ENCODE measurements around the gene ACP7. TPM values are rescaled to one million over a fixed set of nuclear protein-coding genes. Genes with fewer than 3 reads are reported as not detected.

The ACP7 gene
- total RNA-seq, 1 experiment from 2014 or later: 0.15 TPM

- no CpG with 5 or more reads among the region's 1 CpG for WGBS (ENCODE audit: extremely low coverage, insufficient read length, low lambda C conversion rate)
- H3K36me3 Mint-ChIP-seq (ENCODE audit: insufficient read depth in 1 of 3, low read depth in 3 of 3): peaks cover 6 to 13% (median 6%) of the 10 kb centered on the region in 3 experiments; a peak in 4 of 7 replicates
- no peak overlapping the region for H2BK20ac ChIP-seq (ENCODE audit: low read depth, low read length, poor library complexity, severe bottlenecking)
- no peak overlapping the region for H2BK12ac ChIP-seq (ENCODE audit: insufficient read length, low read depth, low read length)
- H2BK120ac ChIP-seq (ENCODE audit: low read depth, low read length, poor library complexity, severe bottlenecking): no peak overlapping the region
- H3K4me2 ChIP-seq (ENCODE audit: insufficient read depth, insufficient read length, low read length): no peak overlapping the region
- H2AFZ ChIP-seq (ENCODE audit: low read length): no peak overlapping the region
- no peak overlapping the region for H2BK15ac ChIP-seq (ENCODE audit: low read depth, low read length)
- H3K27ac ChIP-seq (ENCODE audit: insufficient read length, low read depth, low read length): no peak overlapping the region
- H3K9me3 Mint-ChIP-seq: peaks cover 7 to 9% of the 10 kb centered on the region in 2 experiments; a peak in 4 of 5 replicates
- H4K8ac ChIP-seq (replicated peaks; ENCODE audit: insufficient read length, low read depth, low read length): no peak overlapping the region
- H3K27ac Mint-ChIP-seq: peak overlapping the region in 2 of 3 experiments; percentile 44 to 52; a peak in 2 of 7 replicates
- H4K5ac ChIP-seq (ENCODE audit: insufficient read length, low read depth, low read length): no peak overlapping the region
- H3K9ac ChIP-seq (ENCODE audit: extremely low read depth, insufficient read length, low read length): no peak overlapping the region
- H4K91ac ChIP-seq (ENCODE audit: insufficient read length, low read depth, low read length): no peak overlapping the region
- H2BK5ac ChIP-seq (ENCODE audit: insufficient read length, low read length): no peak overlapping the region
- H3K27me3 Mint-ChIP-seq (ENCODE audit: low read depth): no peaks in the 10 kb centered on the region
- H3K4ac ChIP-seq (ENCODE audit: low read depth, low read length): no peak overlapping the region
- no peak overlapping the region for H2AK5ac ChIP-seq (ENCODE audit: insufficient read length, low read length)
- no peaks in the 10 kb centered on the region for H3K79me1 ChIP-seq (ENCODE audit: insufficient read depth, low read depth, low read length, poor library complexity, severe bottlenecking)
- H3K79me2 ChIP-seq (ENCODE audit: insufficient read depth, low read length): peaks cover 2% of the 10 kb centered on the region; the same call in 1 of the 2 replicates
- H4K20me1 ChIP-seq (ENCODE audit: control insufficient read depth, insufficient read depth, insufficient read length): peaks cover 2% of the 10 kb centered on the region
- DNase-seq: no peak
- no peaks in the 10 kb centered on the region for H3K27me3 ChIP-seq (ENCODE audit: insufficient read depth, low read length)
- no peaks in the 10 kb centered on the region for H3K23me2 ChIP-seq (ENCODE audit: insufficient read length, low read depth, low read length, poor library complexity, severe bottlenecking)
- H3K23ac ChIP-seq (ENCODE audit: insufficient read length, low read depth, low read length): no peak overlapping the region
- no peak overlapping the region for H3T11ph ChIP-seq (ENCODE audit: low read length)
- H3K18ac ChIP-seq (ENCODE audit: insufficient read length, low read depth, low read length): no peak overlapping the region
- TF ChIP-seq, protein P1, sequence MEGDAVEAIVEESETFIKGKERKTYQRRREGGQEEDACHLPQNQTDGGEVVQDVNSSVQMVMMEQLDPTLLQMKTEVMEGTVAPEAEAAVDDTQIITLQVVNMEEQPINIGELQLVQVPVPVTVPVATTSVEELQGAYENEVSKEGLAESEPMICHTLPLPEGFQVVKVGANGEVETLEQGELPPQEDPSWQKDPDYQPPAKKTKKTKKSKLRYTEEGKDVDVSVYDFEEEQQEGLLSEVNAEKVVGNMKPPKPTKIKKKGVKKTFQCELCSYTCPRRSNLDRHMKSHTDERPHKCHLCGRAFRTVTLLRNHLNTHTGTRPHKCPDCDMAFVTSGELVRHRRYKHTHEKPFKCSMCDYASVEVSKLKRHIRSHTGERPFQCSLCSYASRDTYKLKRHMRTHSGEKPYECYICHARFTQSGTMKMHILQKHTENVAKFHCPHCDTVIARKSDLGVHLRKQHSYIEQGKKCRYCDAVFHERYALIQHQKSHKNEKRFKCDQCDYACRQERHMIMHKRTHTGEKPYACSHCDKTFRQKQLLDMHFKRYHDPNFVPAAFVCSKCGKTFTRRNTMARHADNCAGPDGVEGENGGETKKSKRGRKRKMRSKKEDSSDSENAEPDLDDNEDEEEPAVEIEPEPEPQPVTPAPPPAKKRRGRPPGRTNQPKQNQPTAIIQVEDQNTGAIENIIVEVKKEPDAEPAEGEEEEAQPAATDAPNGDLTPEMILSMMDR (conservative IDR thresholded peaks at IDR 0.05): no peak
- H3K4me1 ChIP-seq (ENCODE audit: insufficient read depth, low read length): peaks cover 17% of the 10 kb centered on the region
- H3K56ac ChIP-seq (ENCODE audit: insufficient read length, low read depth, low read length): no peak overlapping the region
- H3K4me1 Mint-ChIP-seq: peaks cover 52 to 71% of the 10 kb centered on the region in 2 experiments
- no peak overlapping the region for H3K14ac ChIP-seq (ENCODE audit: insufficient read depth, low read length)
- peak overlapping the region in 1 of 2 experiments; percentile 48; a peak in 1 of 5 replicates for H3K4me3 Mint-ChIP-seq
- H3K9me3 ChIP-seq (ENCODE audit: control insufficient read depth, low read depth, low read length): no peaks in the 10 kb centered on the region
These were observed 61.9 kb downstream of the ACP7 start for GRCh38 chr19:39146091-39146490.

All from H9 (cell line).